GM19099 (cell line): ENCODE results near the gene RBL1.

Experiments used
- POLR2A ChIP-seq: IDR thresholded peaks from 3 replicates; pipeline ENCODE4 v1.6.1; 2011; ENCODE audit warnings: low read depth; ENCODE audit not compliant: insufficient read length; ENCODE audit errors: extremely low read depth

The RBL1 gene

GRCh38 chr20:36998652-36999051 is 97.1 kb downstream of the RBL1 start:
- TF ChIP-seq POLR2A = no peak

- no peak for TF ChIP-seq POLR2A
Observed at GRCh38 chr20:36997121-36997520, 98.7 kb downstream of the RBL1 start.

DNA sequence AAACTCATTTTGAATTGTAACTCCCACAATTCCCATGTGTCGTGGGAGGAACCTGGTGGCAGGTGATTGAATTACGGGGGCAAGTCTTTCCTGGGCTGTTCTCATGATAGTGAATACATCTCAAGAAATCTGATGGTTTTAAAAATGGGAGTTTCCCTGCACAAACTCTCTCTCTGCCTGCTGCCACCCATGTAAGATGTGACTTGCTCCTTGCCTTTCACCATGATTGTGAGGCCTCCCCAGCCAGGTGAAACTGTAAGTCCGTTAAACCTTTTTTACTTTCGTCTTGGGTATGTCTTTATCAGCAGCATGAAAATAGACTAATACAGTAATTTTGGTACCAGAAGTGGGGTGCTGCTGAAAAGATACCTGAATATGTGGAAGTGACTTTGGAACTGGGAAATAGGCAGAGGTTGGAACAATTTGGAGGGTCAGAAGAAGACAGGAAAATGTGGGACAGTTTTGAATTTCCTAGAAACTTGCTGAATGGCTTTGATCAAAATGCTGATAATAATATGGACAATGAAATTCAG is 102.9 kb downstream of the RBL1 start:
- no peak for TF ChIP-seq POLR2A

DNA sequence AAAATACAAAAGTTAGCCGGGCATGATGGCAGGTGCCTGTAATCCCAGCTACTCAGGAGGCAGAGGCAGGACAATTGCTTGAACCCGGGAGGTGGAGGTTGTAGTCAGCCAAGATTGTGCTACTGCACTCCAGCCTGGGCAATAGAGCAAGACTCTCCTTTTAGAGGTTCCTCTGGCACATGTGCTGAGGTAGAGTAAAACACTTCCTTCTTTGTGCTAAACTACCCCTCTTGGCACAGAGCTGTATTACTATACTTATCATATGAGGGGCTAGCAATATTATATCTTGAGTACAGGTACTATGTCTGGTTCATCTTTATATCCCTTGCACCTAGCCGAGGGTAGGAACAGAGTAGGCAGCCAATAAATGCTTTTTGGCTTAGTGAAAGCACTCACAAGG is 104.1 kb downstream of the RBL1 start:
- TF ChIP-seq POLR2A = no peak

DNA sequence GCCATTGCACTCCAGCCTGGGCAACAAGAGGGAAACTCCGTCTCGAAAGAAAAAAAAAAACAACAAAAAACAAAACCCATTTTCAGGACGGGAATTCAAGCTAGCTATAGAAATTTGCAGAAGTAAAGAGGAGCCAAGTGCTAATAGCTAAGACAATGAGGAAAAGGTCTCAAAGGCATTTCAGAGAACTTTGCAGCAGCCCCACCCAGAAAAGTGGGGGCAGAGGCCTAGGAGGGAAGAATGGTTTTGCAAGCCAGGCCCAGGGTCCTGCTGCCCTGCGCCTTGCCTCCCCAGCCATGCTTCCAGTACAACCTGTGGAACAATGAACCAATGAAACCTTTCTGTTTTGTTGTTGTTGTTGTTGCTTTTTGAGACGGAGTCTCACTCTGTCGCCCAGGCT is 106.0 kb downstream of the RBL1 start:
- TF ChIP-seq POLR2A = no peak

DNA sequence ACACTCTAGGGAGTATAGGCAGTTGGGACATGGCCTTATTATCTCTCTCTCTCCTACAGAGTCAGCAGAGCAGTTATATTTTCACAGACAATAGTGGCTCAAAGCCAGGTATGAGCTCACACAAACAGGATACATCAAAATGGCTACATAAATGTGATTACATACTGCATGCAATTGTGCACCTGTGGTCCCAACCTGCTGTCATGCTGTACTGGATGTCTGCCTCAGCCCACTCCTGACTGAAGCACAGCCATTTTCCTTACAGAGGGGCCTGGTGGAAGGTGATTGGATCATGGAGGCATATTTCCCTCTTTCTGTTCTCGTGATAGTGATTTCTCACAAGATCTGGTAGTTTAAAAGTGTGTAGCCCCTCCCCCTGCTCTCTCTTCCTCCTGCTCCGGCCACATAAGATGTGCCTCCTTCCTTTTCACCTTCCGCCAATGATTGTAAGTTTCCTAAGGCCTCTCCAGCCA is 107.3 kb downstream of the RBL1 start:
- no peak for TF ChIP-seq POLR2A

GRCh38 chr20:36984257-36984638 is 111.5 kb downstream of the RBL1 start:
- TF ChIP-seq POLR2A = no peak

DNA sequence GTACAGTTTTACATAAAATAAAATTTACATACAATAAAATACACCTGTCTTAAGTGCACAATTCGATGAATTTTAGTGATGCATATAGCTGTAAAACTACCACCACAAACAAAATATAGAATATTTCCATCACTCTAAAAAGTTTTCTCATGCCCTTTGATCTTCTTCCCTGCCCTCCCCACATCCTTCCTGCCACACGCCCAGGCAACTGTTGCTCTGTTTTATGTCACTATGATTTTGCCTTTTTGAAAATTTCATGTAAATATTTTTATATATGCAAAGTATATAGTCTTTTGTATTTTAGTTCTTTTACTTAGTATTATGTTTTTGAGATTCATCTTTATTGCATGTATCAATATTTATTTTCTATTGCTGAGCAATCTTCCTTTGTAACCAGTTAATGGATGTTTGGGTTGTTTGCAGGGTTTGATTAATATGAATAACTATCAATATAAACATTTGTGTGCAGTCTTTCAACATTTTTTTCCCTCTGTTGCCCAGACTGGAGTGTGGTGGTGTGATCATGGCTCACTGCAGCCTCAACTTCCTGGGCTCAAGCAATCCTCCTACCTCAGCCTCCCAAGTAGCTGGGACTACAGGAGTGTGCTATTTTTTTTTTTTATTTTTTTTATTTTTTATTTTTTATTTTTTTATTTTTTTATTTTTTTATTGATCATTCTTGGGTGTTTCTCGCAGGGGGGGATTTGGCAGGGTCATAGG is 120.5 kb downstream of the RBL1 start:
- no peak for TF ChIP-seq POLR2A

GRCh38 chr20:36974660-36975059 is 121.1 kb downstream of the RBL1 start:
- TF ChIP-seq POLR2A = no peak

DNA sequence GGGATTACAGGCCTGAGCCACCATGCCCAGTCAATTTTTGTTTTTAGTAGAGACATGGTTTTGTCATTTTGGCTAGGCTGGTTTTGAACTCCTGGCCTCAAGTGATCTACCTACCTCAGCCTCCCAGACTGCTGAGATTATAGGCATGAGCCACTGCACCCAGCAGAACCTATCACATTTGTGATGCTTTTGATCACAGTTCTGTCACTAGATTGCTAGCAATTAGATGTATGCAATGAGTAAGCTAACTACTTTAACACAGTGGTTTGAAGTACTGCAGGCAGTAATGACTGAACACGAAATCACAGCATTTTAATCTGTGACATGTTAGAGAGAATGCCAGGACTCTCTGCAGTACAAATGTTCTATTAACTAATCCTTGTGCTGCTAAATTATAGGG is 124.7 kb downstream of the RBL1 start:
- TF ChIP-seq POLR2A = no peak

DNA sequence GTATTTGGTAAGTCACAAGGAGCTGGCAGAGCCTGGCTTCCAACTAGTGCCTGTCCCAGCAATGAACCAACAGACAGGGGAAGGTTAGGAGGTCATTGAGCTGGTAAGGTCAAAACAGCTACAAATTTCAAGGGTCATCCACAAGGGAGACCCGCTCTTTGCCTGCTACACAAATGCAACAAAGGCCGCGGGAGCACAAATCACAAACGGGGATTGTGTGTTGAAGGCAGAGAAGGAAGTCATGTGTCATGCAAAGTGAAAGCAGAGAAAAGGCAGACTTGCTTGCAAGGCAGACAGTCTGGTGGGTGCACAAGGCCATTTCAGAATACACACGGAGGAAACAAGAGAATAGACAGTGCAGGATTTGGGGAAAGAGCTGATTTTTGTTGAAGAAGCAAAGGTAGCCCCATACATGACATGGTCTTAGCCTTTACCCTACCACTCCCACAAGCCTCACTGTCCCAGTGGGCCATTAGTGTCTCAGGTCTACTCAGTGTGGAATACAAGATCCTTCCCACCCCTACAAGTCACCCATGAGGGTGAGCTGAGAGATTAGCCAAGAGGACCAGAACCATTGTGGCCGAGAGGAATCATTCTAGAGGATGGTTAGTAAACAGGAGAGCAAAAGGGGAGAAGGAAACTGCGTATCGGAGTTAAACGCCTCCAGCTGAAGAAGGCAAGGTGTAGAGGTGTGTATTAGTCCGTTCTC is 126.2 kb downstream of the RBL1 start:
- no peak for TF ChIP-seq POLR2A

DNA sequence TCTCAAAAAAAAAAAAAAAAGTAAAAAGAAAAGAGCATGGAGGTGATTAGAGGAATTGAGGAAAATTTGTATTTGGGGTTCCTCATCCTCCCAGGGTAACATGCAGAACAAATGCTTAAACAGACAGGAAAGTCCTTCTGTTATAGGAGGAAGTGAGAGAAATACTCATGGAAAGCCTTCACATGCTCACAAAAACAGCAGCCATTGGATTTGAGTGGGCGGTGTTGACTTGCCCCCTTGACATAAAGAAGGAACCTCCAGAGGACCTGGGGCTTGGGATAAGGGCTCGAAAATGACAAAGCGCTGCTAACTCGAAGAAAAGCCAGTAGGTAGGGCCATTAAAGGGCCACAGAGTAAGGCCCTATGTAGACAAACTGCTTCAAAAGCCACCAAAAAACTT is 126.7 kb downstream of the RBL1 start:
- TF ChIP-seq POLR2A = no peak

DNA sequence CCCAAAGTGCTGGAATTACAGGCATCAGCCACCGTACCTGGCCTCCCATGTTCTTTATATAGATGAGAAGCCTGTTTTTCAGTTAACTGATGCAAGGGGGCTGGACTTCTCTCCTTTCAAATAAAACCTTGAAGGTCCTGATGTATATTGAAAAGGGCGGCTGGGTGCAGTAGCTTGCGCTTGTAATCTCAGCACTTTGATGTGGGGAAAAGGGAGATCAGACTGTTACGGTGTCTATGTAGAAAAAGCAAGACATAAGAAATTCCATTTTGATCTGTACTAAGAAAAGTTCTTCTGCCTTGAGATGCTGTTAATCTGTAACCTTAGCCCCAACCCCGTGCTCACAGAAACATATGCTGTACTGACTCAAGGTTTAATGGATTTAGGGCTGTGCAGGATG is 128.2 kb downstream of the RBL1 start:
- no peak for TF ChIP-seq POLR2A

DNA sequence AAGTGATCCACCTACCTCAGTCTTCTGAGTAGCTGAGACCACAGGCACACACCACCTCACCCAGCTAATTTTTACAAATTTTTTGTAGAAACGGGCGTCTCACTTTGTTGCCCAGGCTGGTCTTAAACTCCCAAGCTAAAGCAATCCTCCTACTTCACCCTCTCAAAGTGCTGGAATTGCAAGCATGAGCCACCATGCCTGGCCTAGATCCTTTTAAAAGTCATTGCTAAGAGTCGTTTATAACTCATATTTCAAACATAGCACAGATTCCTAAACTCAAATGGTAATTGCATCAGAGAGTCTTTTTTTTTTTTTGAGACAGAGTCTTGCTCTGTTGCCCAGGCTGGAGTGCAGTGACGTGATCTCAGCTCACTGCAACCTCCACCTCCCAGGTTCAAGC is 136.6 kb downstream of the RBL1 start:
- TF ChIP-seq POLR2A = no peak

DNA sequence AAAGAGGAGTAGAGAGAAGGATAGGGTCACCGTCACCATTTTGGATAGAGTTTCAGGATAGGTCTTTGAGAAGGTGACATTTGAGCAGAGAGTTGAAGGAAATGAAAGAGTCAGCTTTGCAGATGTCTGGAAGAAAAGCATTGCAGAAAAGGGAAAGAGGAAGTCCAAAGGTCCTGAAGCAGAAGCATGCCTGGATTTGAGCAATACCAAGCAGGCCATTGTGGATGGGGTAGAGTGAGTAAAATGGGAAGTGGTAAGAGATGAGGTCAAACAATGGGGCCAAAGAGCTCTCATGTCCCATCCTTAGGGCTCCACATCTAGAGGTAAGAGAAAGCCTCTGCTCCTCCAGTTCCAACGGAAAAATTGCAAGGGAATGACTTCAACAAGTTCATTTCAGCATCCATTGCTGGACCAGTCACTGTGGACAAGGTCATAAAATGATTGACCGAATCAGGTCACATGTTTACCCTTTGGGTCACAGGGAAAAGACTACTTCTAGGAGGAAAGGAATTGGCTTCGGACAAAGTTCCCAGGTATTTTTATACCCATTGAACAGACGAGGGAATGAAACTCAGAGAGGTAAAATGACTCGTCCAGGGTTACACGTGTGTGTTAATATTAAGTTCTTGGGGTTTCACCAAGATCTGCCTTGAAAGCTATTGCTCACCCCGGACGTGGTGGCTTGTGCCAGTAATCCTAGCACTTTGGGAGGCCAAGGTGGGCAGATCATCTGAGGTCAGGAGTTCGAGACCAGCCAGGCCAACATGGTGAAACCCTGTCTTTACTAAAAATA is 137.7 kb downstream of the RBL1 start:
- no peak for TF ChIP-seq POLR2A
